Sigmoid colon (tissue), 4 donors: ENCODE results near the gene UNC5C.

Experiments used
- CTCF ChIP-seq, 4 experiments: fragments of 450-650 bp in 3 of 4; fragments of 200-600 bp in 1 of 4; IDR thresholded peaks; one replicate each; pipeline ENCODE4 v1.5.1; 2016 to 2019; ENCODE audit warnings: antibody characterized with exemption in 4 of 4, mild to moderate bottlenecking in 3 of 4, moderate library complexity in 2 of 4
- EP300 ChIP-seq, 4 donors: sonication (generic); formaldehyde crosslinking; IDR thresholded peaks; one replicate each; pipeline ENCODE4 v1.6.1; 2017; ENCODE audit warnings: antibody characterized with exemption in 4 of 4
- POLR2A ChIP-seq, 2 donors: fragments of 450-650 bp; IDR thresholded peaks; one replicate each; pipeline ENCODE4 v1.6.1; 2016; ENCODE audit warnings: antibody characterized with exemption in 2 of 2, mild to moderate bottlenecking in 2 of 2, moderate library complexity in 2 of 2
- POLR2AphosphoS5 ChIP-seq, 4 donors: sonication (generic); formaldehyde crosslinking; IDR thresholded peaks; one replicate each; pipeline ENCODE4 v1.6.1; 2017; ENCODE audit warnings: antibody characterized with exemption in 4 of 4

- no peak for TF ChIP-seq POLR2A (IDR thresholded peaks at IDR 0.05)
- TF ChIP-seq POLR2AphosphoS5 (IDR thresholded peaks at IDR 0.05): no peak
- no peak for TF ChIP-seq EP300 (IDR thresholded peaks at IDR 0.05)
- TF ChIP-seq CTCF (IDR thresholded peaks at IDR 0.05): no peak
Observed at GRCh38 chr4:95265814-95266740, 282.7 kb downstream of the UNC5C start.
